GF-D8 (cell line): ENCODE measurements around the gene GPC6.
"Not testable (repeated sequence)": the region's sequence is repeated elsewhere in the genome, so short reads cannot be mapped to it uniquely, and the experiment has no call there.

ENCODE experiments used
- DNase-seq: peaks from one replicate; lab custom pipeline; 2025; lab: John Stamatoyannopoulos, UW

The GPC6 gene

GRCh38 chr13:93430381-93430780, 203.8 kb downstream of the GPC6 start:
- no peak for DNase-seq

GRCh38 chr13:93435651-93436050, 209.0 kb downstream of the GPC6 start:
- no peak for DNase-seq

DNA sequence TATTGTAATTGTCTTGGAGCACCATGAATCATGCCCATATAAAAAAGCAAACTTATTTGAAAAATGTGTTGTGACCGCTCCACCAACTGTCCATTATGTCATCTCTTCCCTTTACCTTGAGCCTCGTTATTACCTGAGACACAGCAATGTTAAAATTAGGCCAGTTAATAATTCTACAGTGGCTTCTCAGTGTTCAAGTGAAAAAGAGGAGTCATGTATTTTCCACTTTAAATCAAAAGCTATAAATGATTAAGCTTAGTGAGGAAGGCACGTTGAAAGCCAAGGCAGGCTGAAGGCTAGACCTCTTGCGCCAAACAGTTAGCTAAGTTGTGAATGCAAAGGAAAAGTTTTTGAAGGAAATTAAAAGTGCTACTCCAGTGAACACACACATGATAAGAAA, 210.5 kb downstream of the GPC6 start:
- DNase-seq = no peak

- DNase-seq = no peak
Measured at GRCh38 chr13:93446238-93446637, 219.6 kb downstream of the GPC6 start.

DNA sequence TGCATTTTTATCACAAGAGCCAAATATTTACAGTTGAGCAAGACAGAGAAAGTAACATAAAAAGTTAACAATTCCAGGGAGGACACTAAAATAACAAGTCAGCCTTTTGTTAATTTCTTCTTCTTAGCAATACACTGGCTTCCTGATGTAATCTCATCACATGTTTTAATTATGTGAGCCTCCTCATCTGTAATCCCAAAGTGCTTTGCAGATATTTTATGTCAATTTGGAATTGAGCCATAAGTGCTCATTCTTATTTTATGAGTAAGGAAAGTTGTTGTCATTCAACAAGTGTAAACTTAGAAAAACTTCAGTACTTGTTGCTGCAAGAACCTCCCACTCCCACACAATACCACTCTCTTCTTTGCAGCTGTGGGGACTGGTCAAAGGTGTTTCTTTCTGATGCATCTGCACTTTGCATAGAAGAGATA, 223.6 kb downstream of the GPC6 start:
- no peak for DNase-seq

GRCh38 chr13:93450761-93451160, 224.2 kb downstream of the GPC6 start:
- DNase-seq = no peak

DNA sequence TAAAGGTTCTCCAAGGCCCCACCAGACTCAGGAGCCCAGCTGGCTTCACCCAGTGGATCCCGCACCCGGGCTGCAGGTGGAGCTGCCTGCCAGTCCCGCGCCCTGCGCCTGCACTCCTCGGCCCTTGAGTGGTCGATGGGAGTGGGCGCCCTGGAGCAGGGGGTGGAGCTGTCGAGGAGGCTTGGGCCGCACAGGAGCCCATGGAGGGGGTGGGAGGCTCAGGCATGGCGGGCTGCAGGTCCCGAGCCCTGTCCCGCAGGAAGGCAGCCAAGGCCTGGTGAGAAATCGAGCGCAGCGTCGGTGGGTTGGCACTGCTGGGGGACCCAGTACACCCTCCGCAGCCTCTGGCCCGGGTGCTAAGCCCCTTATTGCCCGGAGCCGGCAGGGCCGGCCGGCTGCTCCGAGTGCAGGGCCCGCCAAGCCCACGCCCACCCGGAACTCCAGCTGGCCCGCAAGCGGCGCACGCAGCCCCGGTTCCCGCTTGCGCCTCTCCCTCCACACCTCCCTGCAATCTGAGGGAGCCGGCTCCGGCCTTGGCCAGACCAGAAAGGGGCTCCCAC, 228.1 kb downstream of the GPC6 start:
- DNase-seq = not testable (repeated sequence)

DNA sequence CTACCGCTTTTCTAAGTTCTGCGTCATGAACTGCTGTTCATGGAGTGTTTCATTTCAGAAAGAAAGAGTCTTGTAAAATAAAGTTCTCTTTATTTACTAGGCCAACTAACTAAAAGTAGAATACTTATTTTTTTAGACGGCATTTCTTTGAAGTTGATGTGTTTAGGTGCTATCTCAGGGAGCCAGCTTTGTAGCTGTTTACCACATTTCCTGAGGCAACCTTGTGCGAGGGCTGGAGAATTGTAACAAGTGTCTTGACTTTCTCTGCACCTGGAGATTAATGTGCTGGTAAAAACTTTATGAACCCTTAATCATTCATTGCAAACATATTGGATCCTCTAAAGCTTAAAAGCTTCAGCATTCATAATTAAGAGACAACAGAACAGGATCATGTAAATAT, 229.3 kb downstream of the GPC6 start:
- DNase-seq = no peak

DNA sequence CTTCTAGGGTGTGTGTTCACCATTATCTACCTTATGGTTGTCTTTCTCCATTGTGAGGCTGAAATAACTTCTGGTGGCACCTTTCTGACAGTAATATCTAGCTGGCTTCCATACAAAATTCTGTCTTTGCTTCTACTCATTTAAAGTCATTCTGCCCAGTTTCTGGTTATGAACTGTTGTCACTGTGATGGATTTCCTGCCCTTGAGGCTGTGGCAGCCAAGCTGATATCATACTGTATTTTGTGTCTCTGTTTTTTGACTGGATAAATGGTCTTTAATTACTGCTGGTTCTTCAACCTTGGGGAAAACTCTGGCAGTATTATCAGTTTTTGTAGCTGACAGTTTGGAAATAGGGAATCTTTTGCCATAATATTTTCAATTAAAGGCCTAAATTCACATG, 233.4 kb downstream of the GPC6 start:
- no peak for DNase-seq

DNA sequence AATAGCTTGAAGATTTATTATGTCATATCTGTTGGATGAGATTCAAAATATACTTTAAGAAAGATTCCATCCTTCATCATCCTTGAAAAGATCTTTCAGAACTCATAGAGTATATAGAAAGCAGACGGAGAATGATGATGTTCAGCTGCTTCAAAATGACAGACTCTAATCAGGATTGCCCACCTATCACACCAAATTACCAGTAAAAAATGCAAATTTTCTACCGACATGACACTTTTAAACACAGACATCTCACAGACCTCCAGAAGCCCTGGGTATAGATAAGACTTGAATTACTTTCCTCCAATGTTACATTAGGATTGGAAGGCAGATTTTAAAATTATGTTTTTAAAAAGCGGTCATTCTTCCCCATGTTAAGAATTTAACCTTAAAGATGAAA, 235.5 kb downstream of the GPC6 start:
- no peak for DNase-seq

GRCh38 chr13:93466502-93467036, 240.0 kb downstream of the GPC6 start:
- no peak for DNase-seq

DNA sequence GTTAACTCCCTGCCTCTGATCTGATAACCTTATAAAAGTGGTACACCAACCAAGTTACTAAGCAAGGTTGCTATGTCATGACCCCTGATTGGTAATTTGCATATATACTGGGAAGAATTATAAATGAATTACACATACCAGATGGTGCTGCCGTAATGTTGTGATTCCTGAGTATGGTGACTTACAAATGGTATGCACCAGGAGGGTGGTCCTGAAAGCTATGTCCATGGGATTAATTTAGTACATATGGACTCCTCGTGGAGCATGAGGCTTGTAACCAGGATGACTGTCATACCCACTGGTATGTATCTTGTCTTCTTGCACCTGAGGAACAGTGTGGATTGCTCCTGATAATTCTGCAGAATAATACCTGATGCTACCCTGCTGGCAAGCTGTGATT, 240.6 kb downstream of the GPC6 start:
- DNase-seq = no peak

- no peak for DNase-seq
Measured at GRCh38 chr13:93468433-93468832, 241.8 kb downstream of the GPC6 start.

- DNase-seq = no peak
Measured at GRCh38 chr13:93472296-93472695, 245.7 kb downstream of the GPC6 start.

GRCh38 chr13:93472814-93473296, 246.2 kb downstream of the GPC6 start:
- DNase-seq = no peak

- DNase-seq = no peak
Measured at GRCh38 chr13:93473441-93474270, 247.0 kb downstream of the GPC6 start.

DNA sequence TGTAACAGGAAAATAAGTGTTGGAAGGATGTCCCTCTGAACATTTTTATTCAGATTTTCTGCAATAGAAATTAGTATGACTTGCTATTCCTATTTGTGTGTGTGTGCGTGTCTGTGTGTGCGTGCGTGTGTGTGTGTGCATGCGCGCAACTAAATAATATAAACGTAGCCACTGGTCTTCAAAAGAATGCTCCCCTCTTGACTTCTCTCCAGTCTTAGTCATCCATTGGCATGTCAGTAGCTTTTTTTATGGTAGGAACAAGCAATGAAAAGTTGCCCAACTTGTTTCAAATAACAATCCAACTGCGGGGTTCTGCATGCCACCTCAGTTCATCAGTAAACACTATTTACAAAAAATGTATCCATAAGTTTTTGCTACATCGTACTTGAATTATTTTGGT, 249.6 kb downstream of the GPC6 start:
- no peak for DNase-seq

- no peak for DNase-seq
Measured at GRCh38 chr13:93477238-93477637, 250.6 kb downstream of the GPC6 start.

- no peak for DNase-seq
Measured at GRCh38 chr13:93480553-93481106, 254.0 kb downstream of the GPC6 start.

- DNase-seq = not testable (repeated sequence)
Measured at GRCh38 chr13:93496117-93496516, 269.5 kb downstream of the GPC6 start.

DNA sequence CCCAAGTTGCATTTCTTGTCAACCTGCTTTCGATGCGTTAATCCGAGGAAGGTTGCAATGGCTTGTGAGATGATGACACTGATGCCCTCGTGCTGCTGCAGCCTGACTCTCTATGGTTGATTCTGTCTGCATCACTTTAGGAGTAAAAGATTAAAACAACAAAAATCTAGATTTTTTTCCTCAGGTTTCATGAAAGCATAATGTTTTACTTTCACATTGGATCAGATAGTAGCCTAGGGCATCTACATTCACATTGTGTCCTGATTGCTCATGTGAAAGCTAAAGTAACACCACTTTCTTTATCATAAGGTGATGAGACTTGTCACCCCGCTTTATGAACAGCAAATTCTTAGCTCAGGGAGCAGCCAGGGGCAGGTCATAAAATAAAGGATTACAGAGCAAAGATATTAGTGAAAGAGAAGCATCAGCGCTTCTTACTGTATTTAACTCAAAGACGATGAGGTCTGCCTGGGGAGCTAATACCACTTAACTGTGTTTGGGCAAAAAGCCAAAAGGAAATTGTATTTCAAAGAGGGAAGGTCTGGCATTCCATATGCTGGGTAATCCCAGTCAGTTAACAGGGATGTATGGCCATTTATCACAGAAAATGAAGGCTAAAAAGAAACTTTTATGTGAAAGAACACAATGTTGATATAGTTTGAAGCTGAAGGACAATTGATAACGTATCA, 270.5 kb downstream of the GPC6 start:
- no peak for DNase-seq

DNA sequence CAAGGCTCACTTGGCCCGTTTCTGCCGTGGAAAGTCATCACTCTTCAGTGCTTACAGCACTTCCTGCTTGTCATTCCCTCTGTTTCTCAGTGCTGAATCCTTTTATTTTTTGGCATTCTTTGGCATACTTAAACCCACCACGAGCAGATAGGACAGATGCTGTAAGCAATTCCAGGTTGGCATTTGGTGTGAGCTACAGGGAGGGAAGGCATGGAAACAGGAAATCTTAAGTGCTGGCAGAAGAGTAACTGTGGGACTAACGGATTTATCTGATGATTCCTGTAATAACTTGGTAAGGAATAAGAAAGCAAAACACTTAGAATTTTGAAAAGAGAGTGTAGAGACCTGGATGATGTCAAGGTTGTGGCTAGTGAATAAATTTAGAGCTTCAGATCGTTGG, 273.4 kb downstream of the GPC6 start:
- no peak for DNase-seq
